GM10248 (cell line): Measurements from ENCODE around the gene EFCAB12.

Experiments
- CTCF ChIA-PET: fragments of 300-600 bp; sonication (Branson Sonifier 250); formaldehyde crosslinking; extraction: SDS; loops from one replicate; lab custom pipeline; 2021; ENCODE audit warnings: antibody characterized with exemption; lab: Yijun Ruan, JAX
- POLR2A ChIA-PET: fragments of 350-650 bp; sonication (Branson Sonifier 250); formaldehyde crosslinking; extraction: SDS; loops from one replicate; lab custom pipeline; 2020; ENCODE audit warnings: antibody characterized with exemption; lab: Yijun Ruan, JAX
- DNase-seq: peaks from one replicate; pipeline ENCODE4 v3.0.0; 2012; ENCODE audit errors: extremely low spot score
- TF ChIP-seq, protein P1 (sequence below): IDR thresholded peaks from 2 replicates; pipeline ENCODE4 v1.5.1; 2012; ENCODE audit warnings: mild to moderate bottlenecking, low read depth; ENCODE audit errors: extremely low read depth, missing control alignments, control extremely low read depth

Gene EFCAB12

DNA sequence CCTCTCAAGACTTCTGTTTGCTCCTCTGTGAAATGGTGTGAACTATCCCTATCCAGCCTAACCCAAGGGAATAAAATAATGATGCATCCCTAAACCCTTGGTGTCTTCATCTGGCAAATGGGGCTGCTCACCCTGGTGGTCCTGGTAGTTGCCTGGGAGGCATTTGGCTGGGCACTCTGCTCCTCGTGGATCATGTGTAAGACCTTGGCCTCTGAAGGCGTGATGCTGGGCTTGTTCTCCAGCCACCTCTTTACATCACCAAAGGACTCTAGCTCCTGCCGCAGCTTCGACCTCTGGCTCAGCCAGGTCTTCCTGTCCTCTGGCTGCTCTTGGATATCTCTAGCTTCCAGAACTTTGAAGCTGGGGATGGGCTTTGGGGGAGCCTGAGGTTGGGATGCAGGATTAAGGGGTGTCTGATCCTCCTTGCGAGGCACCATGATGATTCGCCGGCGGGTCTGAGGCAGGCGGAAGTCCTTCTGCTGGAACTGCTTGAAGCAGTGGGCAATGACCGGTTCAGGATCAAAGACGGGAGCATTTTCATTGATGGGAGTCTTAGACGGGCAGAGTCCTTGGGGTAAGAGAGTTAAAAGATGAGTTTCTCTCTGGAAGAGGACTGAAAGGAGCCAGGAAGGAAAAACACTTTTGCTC is 7.1 kb downstream of the EFCAB12 start:
- POLR2A ChIA-PET = no interaction called here
- TF ChIP-seq, protein P1, sequence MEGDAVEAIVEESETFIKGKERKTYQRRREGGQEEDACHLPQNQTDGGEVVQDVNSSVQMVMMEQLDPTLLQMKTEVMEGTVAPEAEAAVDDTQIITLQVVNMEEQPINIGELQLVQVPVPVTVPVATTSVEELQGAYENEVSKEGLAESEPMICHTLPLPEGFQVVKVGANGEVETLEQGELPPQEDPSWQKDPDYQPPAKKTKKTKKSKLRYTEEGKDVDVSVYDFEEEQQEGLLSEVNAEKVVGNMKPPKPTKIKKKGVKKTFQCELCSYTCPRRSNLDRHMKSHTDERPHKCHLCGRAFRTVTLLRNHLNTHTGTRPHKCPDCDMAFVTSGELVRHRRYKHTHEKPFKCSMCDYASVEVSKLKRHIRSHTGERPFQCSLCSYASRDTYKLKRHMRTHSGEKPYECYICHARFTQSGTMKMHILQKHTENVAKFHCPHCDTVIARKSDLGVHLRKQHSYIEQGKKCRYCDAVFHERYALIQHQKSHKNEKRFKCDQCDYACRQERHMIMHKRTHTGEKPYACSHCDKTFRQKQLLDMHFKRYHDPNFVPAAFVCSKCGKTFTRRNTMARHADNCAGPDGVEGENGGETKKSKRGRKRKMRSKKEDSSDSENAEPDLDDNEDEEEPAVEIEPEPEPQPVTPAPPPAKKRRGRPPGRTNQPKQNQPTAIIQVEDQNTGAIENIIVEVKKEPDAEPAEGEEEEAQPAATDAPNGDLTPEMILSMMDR = no peak
- CTCF ChIA-PET = interaction anchor here (1.3 to 2.1 kb wide), 3 partner anchors 13 to 21 kb away, joined by 5 to 7 read pairs (median 6); no protein-coding TSS in a partner anchor
- DNase-seq = no peak

DNA sequence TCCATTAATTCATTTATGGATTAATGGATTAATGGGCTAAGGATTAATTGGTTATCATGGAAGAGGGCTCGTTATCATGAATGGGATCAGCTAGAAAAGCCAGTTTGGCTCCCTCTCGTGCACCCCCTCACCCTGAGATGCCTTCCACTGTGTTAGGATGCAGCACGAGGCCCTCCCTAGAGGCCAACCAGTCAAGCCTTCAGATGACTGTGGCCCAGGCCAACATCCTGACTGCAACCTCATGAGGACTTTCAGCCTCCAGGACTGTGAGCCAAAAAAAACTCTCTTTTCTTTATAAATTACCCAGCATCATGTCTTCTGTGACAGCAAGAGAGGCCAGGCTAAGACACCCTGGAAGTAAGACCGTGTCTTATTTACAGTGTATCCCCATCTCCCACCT is 9.0 kb downstream of the EFCAB12 start:
- CTCF ChIA-PET = interaction anchor here (2.0 to 2.1 kb wide), 2 partner anchors 15 to 19 kb away, joined by 6 to 7 read pairs; no protein-coding TSS in a partner anchor
- no peak for DNase-seq
- TF ChIP-seq, protein P1 = no peak
- POLR2A ChIA-PET = no interaction called here

DNA sequence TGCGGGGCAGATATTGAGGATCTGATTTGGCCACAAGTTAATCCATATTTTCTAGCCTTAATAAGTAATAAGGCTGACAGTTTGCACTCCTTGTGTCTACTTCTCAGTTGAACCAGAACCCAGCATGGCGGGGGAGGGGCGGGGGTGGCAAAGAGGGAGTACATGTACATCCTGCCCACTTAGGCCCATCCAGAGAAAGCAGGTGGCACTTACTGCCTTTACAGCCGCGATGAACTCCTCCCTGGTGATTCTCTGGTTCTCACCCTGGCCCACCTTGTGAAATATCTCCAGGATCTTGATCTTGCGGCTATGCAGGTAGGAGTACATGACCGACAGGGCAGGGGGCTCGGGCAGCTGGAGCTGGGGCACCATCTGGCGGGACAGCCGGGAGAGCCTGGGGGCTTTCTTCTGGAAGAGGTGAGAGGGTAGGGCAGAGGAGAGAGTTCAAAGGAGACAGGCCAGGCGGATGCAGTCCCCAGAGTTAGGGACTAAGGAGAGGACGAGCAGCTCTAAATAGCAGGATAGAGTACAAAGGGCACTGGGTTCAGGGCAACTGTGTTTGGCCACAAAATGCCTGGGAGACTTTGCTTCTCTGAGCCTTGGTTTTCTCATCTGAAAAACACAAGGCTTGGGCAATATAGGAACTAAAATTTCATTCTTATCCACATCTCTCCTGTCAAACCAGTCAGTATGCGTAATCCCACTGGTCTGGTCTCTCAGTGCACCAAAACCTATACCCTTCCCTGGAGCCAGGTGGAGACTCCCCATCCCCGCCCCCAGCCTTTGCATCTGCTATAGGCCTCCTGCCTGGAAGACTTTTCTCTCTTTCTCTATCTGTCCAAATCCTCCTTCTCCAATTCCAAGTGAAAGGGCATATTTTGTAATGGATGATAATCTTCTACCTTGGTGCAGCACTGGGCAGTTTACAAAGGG is 10.1 kb downstream of the EFCAB12 start:
- DNase-seq = no peak
- TF ChIP-seq, protein P1 = no peak
- POLR2A ChIA-PET = no interaction called here
- CTCF ChIA-PET = interaction anchor here (1.5 kb wide), 1 partner anchor 14 kb away, joined by 3 read pairs; no protein-coding TSS in a partner anchor

DNA sequence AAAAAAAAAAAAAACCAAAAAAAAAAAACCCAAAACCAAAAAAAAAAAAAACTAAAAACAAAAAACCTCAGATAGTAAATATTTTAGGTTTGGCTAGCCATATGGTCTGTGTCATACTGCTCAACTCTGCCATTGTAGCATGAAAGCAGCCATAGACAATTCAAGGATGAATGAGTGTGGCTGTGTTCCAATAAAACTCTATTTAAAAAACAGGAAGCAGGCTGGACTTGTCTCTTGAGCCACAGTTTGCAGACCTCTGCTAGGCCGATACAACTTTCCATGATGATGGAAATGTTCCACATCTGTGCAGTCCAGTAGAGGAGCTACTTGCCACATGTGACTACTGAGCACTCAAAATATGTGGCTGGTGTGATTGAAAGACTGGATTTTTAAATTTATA is 11.1 kb downstream of the EFCAB12 start:
- ChIA-PET POLR2A (no interaction called here), CTCF (interaction anchor here (1.5 kb wide), 1 partner anchor 13 kb away, joined by 3 read pairs; no protein-coding TSS in a partner anchor)
- TF ChIP-seq, protein P1 = no peak
- no peak for DNase-seq

DNA sequence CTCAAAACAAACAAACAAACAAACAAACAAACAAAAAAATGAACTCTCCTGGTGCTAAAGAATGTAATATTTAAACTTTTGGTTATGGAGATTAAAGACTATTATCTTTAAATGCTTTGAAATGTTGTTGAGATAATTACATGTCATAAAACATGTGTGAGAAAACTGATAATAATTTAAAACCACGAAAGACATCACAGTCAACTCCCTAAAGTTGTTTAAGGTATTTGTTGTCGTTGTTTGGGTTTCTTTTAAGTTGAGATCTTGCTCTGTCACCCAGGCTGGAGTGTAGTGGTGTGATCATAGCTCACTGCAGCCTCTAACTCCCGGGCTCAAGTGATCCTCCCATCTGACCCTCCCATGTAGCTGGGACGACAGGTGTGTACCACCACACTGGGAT is 12.0 kb downstream of the EFCAB12 start:
- no peak for DNase-seq
- TF ChIP-seq, protein P1 = no peak
- CTCF ChIA-PET = interaction anchor here (1.0 kb wide), 1 partner anchor 9 kb away, joined by 3 read pairs; no protein-coding TSS in a partner anchor
- POLR2A ChIA-PET = no interaction called here

DNA sequence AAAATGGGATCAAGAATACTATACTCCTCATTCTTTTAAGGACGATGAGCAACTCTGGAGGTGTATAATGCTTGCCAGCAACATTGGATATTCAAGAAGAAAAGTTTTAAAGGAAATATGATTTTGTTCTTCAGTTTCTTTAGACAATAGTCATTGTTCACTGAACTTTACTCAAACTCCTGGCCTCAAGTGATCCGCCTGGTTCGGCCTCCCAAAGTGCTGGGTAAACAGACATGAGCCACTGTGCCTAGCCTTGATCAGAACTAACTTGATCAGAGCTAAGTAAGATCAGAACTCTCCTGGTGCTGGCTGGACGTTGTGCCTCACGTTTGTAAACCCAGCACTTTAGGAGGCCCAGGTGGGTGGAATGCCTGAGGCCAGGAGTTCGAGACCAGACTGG is 12.6 kb downstream of the EFCAB12 start:
- ChIA-PET CTCF (interaction anchor here (1.0 kb wide), 1 partner anchor 10 kb away, joined by 3 read pairs; no protein-coding TSS in a partner anchor), POLR2A (interaction anchor here (0.5 kb wide), 1 partner anchor 61 kb away, joined by 7 read pairs; no protein-coding TSS in a partner anchor)
- TF ChIP-seq, protein P1 = no peak
- DNase-seq = no peak
